WTC11 (cell line): Measurements from ENCODE around the gene RHBDL1.

Experiments used
- CREM ChIP-seq: sonication (generic); formaldehyde crosslinking; IDR thresholded peaks from 2 replicates; pipeline ENCODE4 v1.8.1; 2022; ENCODE audit warnings: mild to moderate bottlenecking, missing genetic modification reagents, moderate library complexity
- GABPB1 ChIP-seq: sonication (generic); formaldehyde crosslinking; IDR thresholded peaks from 2 replicates; pipeline ENCODE4 v1.8.1; 2023; ENCODE audit warnings: mild to moderate bottlenecking, missing genetic modification reagents
- RELA ChIP-seq: sonication (generic); formaldehyde crosslinking; IDR thresholded peaks from 2 replicates; pipeline ENCODE4 v1.8.1; 2022; ENCODE audit warnings: missing genetic modification reagents, mild to moderate bottlenecking, borderline replicate concordance
- SP1 ChIP-seq: sonication (generic); formaldehyde crosslinking; conservative IDR thresholded peaks from 2 replicates; pipeline ENCODE4 v1.8.1; 2022; ENCODE audit warnings: missing genetic modification reagents
- TEAD4 ChIP-seq: sonication (generic); formaldehyde crosslinking; IDR thresholded peaks from 2 replicates; pipeline ENCODE4 v1.8.0; 2022; ENCODE audit warnings: mild to moderate bottlenecking, missing genetic modification reagents
- ZNF263 ChIP-seq: sonication (generic); formaldehyde crosslinking; IDR thresholded peaks from 2 replicates; pipeline ENCODE4 v1.8.1; 2022; ENCODE audit warnings: low read depth, mild to moderate bottlenecking, moderate library complexity, missing genetic modification reagents
- TF ChIP-seq, protein P1 (sequence below): sonication (generic); formaldehyde crosslinking; IDR thresholded peaks from 2 replicates; pipeline ENCODE4 v1.8.1; 2022; ENCODE audit warnings: low read depth, missing genetic modification reagents, borderline replicate concordance
- TF ChIP-seq, protein P2 (sequence below): sonication (generic); formaldehyde crosslinking; IDR thresholded peaks from 2 replicates; pipeline ENCODE4 v1.8.1; 2023; ENCODE audit warnings: mild to moderate bottlenecking, missing genetic modification reagents, borderline replicate concordance
- TF ChIP-seq, protein P3 (sequence below): sonication (generic); formaldehyde crosslinking; IDR thresholded peaks from 2 replicates; pipeline ENCODE4 v1.8.0; 2022; ENCODE audit warnings: missing genetic modification reagents
- TF ChIP-seq, protein P4 (sequence below): fragments of 200-600 bp; IDR thresholded peaks from 2 replicates; pipeline ENCODE4 v1.8.0; 2022; ENCODE audit warnings: antibody characterized with exemption

DNA sequence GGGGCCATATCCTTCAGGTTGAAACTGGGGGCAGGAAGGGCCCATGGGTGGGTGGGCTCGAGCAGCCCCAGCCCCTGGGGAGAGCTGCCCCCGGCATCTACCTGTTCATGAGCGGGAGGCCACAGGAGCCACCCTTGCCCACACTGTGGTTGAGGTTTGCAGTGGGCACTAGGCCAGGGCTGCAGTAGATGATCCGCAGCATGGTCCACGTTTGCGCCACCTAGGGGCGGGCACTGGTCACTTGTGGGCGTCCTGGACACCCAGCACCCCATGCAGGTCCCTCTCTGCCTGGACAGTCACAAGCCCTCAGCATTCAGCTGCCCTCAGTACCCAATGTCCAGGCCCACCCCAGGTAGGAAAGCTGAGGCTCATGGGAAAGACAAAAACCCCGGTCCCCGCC is 10.5 kb downstream of the RHBDL1 start:
- TF ChIP-seq, protein P1, sequence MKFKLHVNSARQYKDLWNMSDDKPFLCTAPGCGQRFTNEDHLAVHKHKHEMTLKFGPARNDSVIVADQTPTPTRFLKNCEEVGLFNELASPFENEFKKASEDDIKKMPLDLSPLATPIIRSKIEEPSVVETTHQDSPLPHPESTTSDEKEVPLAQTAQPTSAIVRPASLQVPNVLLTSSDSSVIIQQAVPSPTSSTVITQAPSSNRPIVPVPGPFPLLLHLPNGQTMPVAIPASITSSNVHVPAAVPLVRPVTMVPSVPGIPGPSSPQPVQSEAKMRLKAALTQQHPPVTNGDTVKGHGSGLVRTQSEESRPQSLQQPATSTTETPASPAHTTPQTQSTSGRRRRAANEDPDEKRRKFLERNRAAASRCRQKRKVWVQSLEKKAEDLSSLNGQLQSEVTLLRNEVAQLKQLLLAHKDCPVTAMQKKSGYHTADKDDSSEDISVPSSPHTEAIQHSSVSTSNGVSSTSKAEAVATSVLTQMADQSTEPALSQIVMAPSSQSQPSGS (CRISPR knock-in tag): no peak
- TF ChIP-seq, protein P2, sequence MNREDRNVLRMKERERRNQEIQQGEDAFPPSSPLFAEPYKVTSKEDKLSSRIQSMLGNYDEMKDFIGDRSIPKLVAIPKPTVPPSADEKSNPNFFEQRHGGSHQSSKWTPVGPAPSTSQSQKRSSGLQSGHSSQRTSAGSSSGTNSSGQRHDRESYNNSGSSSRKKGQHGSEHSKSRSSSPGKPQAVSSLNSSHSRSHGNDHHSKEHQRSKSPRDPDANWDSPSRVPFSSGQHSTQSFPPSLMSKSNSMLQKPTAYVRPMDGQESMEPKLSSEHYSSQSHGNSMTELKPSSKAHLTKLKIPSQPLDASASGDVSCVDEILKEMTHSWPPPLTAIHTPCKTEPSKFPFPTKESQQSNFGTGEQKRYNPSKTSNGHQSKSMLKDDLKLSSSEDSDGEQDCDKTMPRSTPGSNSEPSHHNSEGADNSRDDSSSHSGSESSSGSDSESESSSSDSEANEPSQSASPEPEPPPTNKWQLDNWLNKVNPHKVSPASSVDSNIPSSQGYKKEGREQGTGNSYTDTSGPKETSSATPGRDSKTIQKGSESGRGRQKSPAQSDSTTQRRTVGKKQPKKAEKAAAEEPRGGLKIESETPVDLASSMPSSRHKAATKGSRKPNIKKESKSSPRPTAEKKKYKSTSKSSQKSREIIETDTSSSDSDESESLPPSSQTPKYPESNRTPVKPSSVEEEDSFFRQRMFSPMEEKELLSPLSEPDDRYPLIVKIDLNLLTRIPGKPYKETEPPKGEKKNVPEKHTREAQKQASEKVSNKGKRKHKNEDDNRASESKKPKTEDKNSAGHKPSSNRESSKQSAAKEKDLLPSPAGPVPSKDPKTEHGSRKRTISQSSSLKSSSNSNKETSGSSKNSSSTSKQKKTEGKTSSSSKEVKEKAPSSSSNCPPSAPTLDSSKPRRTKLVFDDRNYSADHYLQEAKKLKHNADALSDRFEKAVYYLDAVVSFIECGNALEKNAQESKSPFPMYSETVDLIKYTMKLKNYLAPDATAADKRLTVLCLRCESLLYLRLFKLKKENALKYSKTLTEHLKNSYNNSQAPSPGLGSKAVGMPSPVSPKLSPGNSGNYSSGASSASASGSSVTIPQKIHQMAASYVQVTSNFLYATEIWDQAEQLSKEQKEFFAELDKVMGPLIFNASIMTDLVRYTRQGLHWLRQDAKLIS (CRISPR knock-in tag): no peak
- no peak for TF ChIP-seq ZNF263 (CRISPR knock-in tag)
- TF ChIP-seq, protein P3, sequence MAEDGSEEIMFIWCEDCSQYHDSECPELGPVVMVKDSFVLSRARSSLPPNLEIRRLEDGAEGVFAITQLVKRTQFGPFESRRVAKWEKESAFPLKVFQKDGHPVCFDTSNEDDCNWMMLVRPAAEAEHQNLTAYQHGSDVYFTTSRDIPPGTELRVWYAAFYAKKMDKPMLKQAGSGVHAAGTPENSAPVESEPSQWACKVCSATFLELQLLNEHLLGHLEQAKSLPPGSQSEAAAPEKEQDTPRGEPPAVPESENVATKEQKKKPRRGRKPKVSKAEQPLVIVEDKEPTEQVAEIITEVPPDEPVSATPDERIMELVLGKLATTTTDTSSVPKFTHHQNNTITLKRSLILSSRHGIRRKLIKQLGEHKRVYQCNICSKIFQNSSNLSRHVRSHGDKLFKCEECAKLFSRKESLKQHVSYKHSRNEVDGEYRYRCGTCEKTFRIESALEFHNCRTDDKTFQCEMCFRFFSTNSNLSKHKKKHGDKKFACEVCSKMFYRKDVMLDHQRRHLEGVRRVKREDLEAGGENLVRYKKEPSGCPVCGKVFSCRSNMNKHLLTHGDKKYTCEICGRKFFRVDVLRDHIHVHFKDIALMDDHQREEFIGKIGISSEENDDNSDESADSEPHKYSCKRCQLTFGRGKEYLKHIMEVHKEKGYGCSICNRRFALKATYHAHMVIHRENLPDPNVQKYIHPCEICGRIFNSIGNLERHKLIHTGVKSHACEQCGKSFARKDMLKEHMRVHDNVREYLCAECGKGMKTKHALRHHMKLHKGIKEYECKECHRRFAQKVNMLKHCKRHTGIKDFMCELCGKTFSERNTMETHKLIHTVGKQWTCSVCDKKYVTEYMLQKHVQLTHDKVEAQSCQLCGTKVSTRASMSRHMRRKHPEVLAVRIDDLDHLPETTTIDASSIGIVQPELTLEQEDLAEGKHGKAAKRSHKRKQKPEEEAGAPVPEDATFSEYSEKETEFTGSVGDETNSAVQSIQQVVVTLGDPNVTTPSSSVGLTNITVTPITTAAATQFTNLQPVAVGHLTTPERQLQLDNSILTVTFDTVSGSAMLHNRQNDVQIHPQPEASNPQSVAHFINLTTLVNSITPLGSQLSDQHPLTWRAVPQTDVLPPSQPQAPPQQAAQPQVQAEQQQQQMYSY: no peak
- TF ChIP-seq, protein P4, sequence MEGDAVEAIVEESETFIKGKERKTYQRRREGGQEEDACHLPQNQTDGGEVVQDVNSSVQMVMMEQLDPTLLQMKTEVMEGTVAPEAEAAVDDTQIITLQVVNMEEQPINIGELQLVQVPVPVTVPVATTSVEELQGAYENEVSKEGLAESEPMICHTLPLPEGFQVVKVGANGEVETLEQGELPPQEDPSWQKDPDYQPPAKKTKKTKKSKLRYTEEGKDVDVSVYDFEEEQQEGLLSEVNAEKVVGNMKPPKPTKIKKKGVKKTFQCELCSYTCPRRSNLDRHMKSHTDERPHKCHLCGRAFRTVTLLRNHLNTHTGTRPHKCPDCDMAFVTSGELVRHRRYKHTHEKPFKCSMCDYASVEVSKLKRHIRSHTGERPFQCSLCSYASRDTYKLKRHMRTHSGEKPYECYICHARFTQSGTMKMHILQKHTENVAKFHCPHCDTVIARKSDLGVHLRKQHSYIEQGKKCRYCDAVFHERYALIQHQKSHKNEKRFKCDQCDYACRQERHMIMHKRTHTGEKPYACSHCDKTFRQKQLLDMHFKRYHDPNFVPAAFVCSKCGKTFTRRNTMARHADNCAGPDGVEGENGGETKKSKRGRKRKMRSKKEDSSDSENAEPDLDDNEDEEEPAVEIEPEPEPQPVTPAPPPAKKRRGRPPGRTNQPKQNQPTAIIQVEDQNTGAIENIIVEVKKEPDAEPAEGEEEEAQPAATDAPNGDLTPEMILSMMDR: peak; percentile 60
- TF ChIP-seq SP1: no peak
- TF ChIP-seq CREM (CRISPR knock-in tag): no peak
- TF ChIP-seq TEAD4 (CRISPR knock-in tag): no peak
- no peak for TF ChIP-seq GABPB1 (CRISPR knock-in tag)
- TF ChIP-seq RELA (CRISPR knock-in tag): no peak
